Heart left ventricle (tissue), 13 donors: ENCODE data around the gene CACNB1.

Experiments
- POLR2A ChIP-seq, 2 donors: fragments of 450-650 bp; IDR thresholded peaks; one replicate each; pipeline ENCODE4 v1.6.1; 2017; ENCODE audit warnings: antibody characterized with exemption in 2 of 2, mild to moderate bottlenecking in 2 of 2, moderate library complexity in 2 of 2
- TF ChIP-seq, protein P1 (sequence below), 12 donors: fragments of 200-600 bp; sonication (generic) in 4 of 12; IDR thresholded peaks; one replicate each; pipeline versions ENCODE4 v1.5.0 to v1.8.0; 2018 to 2022; ENCODE audit warnings: antibody characterized with exemption in 12 of 12, mild to moderate bottlenecking in 5 of 12
- donor health status: ischemic (EF 13 %, LVEDD 7.1; RV severe dilation, severe dysfunction).
- donor health status: DM: no; HTN: yes; CAD: no.
- donor health status: DM: no; HTN: no; CAD: no.
- donor health status: ischemic (EF 25% LVEDD 6.9; RV normal size, moderate dysfunction).
- donor health status: ischemic (EF 25% LVEDD 5.7; RV mildly dilated, moderate dysfunction).
- donor health status: ischemic (EF 35%, LVEDD 5.7; RV mildly dilated, moderate dysfunction).
- donor health status: nonischemic (EF 11% LVEDD 7.7; RV severe dilation, severe dysfunction).
- donor health status: DM: yes; HTN: yes; CAD: no.
- donor health status: PGD.
- donor health status: ischemic (EF 29% LVEDD 5.4; RV normal size, mild dysfunction).
- donor health status: nonischemic (EF 23%, LVEDD 6.1; RV moderate dilation, normal function).

DNA sequence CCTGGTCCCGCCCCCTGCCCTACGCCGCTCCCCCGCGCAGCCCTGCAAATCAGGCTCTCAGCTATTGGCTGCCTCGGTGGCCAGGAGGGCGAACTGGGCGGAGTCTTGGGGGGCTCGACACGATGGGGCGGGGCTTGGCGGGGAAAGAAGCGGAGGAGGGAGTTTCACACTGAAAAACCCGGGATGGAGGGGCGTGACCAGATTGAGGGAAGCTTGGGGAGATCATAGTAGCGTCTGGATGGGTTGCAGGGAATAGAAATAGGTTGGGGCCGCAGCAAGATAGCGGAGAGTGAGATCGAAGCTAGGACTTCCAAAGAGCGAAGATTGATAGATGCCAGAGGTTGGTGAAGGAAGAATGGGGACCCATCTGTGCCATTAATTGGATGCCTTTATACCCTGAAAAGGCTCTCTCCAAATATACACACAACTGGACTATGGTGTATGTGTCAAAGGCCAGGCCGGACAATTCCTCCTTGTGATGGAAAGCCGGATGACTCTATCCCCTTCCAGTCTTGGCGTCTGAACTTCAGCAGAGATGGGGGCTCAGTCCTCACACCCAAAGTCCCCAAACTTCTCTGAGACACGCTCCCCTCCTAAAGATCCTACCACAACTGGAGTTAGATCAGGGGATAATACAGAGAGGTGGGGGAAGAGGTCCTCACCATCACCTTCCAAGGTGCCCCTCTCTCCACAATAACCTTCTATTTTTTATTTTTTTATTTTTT, 28.7 kb upstream of the CACNB1 start:
- TF ChIP-seq, protein P1, sequence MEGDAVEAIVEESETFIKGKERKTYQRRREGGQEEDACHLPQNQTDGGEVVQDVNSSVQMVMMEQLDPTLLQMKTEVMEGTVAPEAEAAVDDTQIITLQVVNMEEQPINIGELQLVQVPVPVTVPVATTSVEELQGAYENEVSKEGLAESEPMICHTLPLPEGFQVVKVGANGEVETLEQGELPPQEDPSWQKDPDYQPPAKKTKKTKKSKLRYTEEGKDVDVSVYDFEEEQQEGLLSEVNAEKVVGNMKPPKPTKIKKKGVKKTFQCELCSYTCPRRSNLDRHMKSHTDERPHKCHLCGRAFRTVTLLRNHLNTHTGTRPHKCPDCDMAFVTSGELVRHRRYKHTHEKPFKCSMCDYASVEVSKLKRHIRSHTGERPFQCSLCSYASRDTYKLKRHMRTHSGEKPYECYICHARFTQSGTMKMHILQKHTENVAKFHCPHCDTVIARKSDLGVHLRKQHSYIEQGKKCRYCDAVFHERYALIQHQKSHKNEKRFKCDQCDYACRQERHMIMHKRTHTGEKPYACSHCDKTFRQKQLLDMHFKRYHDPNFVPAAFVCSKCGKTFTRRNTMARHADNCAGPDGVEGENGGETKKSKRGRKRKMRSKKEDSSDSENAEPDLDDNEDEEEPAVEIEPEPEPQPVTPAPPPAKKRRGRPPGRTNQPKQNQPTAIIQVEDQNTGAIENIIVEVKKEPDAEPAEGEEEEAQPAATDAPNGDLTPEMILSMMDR (IDR thresholded peaks at IDR 0.05): no peak
- no peak for TF ChIP-seq POLR2A (IDR thresholded peaks at IDR 0.05)
